Adipocyte (in vitro differentiated cells): Measurements from ENCODE around the gene OR6N1.

Source experiments
- DNase-seq: peaks from one replicate; pipeline ENCODE4 v3.0.0-alpha.2; 2015; ENCODE audit warnings: low read depth
- H3K27me3 ChIP-seq: replicated peaks from 2 replicates; pipeline ENCODE4 v1.7.0; 2013; ENCODE audit warnings: mild to moderate bottlenecking, low read length, moderate library complexity; ENCODE audit not compliant: control insufficient read depth, insufficient read depth
- H3K36me3 ChIP-seq: 2 replicates; pipeline ENCODE4 v1.7.0; 2013; ENCODE audit warnings: low read length, mild to moderate bottlenecking, moderate library complexity; ENCODE audit not compliant: control insufficient read depth, insufficient read depth, severe bottlenecking
- H3K4me1 ChIP-seq: 2 replicates; pipeline ENCODE4 v1.7.0; 2013; ENCODE audit warnings: mild to moderate bottlenecking, low read length, moderate library complexity; ENCODE audit not compliant: control insufficient read depth, insufficient read depth
- H3K4me3 ChIP-seq: 2 replicates; pipeline ENCODE4 v1.7.0; 2013; ENCODE audit warnings: mild to moderate bottlenecking, low read length, moderate library complexity
- H3K9ac ChIP-seq: 2 replicates; pipeline ENCODE4 v1.7.0; 2013; ENCODE audit warnings: mild to moderate bottlenecking, low read length, moderate library complexity
- H3K9me3 ChIP-seq: 2 replicates; pipeline ENCODE4 v1.7.0; 2013; ENCODE audit warnings: mild to moderate bottlenecking, low read length, moderate library complexity; ENCODE audit not compliant: control insufficient read depth

The OR6N1 gene, protein sequence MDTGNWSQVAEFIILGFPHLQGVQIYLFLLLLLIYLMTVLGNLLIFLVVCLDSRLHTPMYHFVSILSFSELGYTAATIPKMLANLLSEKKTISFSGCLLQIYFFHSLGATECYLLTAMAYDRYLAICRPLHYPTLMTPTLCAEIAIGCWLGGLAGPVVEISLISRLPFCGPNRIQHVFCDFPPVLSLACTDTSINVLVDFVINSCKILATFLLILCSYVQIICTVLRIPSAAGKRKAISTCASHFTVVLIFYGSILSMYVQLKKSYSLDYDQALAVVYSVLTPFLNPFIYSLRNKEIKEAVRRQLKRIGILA

GRCh38 chr1:158771950-158772866, at the start of gene OR6N1:
TSS of gene OR6N1 (minus strand) at chr1:158772195. CDS start at chr1:158766682, 5,513 bp downstream.
- no peak for DNase-seq

DNA sequence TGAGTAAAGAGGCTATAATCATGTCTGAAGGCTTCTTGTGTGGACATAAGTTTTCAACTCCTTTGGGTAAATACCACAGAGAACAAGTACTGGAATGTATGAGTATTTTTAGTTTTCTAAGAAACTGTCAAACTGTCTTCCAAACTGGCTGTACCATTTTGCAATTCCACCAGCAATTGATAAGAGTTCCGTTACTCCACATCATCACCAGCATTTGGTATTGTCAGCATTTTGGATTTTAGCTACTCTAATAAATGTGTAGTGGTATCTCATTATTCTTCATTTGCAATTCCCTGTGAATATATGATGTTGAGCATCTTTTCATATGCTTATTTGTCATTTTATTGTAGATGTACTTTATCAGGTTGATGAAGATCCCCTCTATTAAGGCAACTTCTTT, 49.7 kb upstream of the OR6N1 start:
- Histone ChIP-seq H3K9ac (no peak overlapping the region), H3K4me3 (no peak overlapping the region), H3K9me3 (no peaks in the 10 kb centered on the region), H3K27me3 (no peaks in the 10 kb centered on the region), H3K4me1 (no peaks in the 10 kb centered on the region), H3K36me3 (no peaks in the 10 kb centered on the region)
- no peak for DNase-seq

More at GRCh38 chr1:158771950-158772866, at the start of gene OR6N1:
- no peak within 1 kb of the TSS for H3K9ac ChIP-seq
- no peaks in the 10 kb centered on the region for H3K4me1 ChIP-seq
- H3K9me3 ChIP-seq, result peaks cover 2% of the 10 kb centered on the region
- H3K27me3 ChIP-seq, result no peaks in the 10 kb centered on the region
- H3K4me3 ChIP-seq, result no peak within 1 kb of the TSS
- H3K36me3 ChIP-seq, result no peaks in the 10 kb centered on the region

GRCh38 chr1:158819461-158820443, 47.8 kb upstream of the OR6N1 start:
- Histone ChIP-seq H3K9ac (no peak overlapping the region), H3K27me3 (no peaks in the 10 kb centered on the region), H3K9me3 (no peaks in the 10 kb centered on the region), H3K36me3 (no peaks in the 10 kb centered on the region), H3K4me1 (no peaks in the 10 kb centered on the region), H3K4me3 (no peak overlapping the region)
- DNase-seq, result no peak

DNA sequence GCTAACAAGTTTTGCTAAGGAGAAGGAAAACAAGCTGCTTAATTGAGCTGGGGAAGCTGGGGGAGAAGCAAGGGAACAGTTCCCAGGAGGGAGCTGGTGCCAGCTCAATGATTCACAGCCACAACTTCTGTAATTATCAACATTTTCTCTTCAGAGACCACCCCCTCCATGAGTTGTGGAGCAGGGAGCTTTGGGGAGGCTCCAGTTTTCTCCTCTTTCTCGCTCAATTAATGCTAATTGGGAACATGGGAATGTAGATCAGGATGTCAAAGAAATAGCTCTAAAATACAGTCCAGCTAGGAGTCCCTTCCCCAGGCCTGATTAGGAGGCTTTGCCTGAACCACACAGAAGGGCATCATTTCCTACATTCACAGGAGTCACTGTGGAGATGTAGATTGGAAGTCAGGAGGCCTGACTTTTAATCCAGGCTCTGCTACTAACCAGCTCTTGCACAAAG, 47.0 kb upstream of the OR6N1 start:
- H3K9me3 ChIP-seq, result no peaks in the 10 kb centered on the region
- no peak overlapping the region for H3K4me3 ChIP-seq
- H3K36me3 ChIP-seq, result no peaks in the 10 kb centered on the region
- no peaks in the 10 kb centered on the region for H3K4me1 ChIP-seq
- DNase-seq, result no peak
- no peaks in the 10 kb centered on the region for H3K27me3 ChIP-seq
- no peak overlapping the region for H3K9ac ChIP-seq

DNA sequence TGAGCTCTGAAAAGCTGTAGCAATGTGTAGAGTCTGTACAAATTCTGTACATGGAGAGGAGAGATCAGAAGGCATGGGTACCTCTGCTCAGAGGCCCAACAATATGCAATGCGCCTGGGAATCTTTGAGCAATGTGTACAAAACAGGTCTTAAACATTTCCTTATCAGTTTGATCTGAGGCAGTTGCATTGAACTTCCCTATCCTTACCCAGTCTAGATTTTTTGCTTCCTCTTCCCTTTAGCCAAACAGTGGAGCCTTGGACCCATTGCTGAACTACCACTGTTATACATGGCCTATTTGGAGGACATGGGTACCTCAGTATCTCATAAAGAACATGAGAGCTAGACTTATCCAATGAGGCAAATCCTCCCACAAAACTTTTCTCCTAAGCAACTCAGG, 46.6 kb upstream of the OR6N1 start:
- H3K9ac ChIP-seq, result no peak overlapping the region
- no peaks in the 10 kb centered on the region for H3K4me1 ChIP-seq
- no peaks in the 10 kb centered on the region for H3K27me3 ChIP-seq
- no peak for DNase-seq
- no peaks in the 10 kb centered on the region for H3K9me3 ChIP-seq
- H3K4me3 ChIP-seq, result no peak overlapping the region
- no peaks in the 10 kb centered on the region for H3K36me3 ChIP-seq

DNA sequence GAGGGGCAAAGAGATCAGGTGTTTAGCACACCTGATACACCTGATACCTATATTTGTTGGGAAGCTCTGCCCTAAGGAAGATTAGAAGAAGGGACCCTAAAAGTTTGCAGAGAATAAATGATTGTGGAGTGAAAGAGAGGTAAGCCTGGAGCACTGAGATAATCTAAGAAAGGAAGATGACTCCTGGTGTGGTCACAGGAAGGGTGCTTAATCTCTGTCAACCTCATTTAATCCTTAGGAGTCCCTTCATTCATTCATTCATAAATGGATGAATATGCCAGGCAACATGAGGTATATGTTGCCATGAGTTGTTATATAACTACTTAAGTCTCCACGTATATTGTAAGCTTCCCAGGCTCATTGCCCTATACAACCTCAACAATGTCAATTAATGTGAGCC, 43.0 kb upstream of the OR6N1 start:
- no peaks in the 10 kb centered on the region for H3K27me3 ChIP-seq
- no peaks in the 10 kb centered on the region for H3K36me3 ChIP-seq
- no peak for DNase-seq

DNA sequence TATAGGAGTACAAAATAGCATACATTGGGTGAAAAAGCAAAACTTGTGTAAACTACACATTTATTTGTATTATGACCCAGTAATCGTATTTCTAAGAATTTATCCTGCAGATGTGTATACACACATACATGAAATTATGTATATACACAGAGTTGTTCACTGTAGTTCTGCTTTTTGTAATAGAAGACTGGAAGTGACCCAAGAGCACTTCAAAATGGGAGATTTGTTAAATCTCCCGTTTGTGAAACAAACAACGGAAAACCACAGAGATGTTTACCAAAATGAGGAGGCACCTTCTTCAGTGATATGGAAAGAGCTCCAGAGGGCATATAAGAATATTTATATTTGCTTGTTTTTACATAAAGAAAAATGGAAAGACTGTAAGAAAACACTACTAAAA, 41.2 kb upstream of the OR6N1 start:
- Histone ChIP-seq H3K27me3 (no peaks in the 10 kb centered on the region), H3K4me3 (no peak overlapping the region), H3K9me3 (no peaks in the 10 kb centered on the region), H3K9ac (no peak overlapping the region), H3K36me3 (no peaks in the 10 kb centered on the region), H3K4me1 (no peaks in the 10 kb centered on the region)
- DNase-seq, result no peak

More for the DNA sequence above, 43.0 kb upstream of the OR6N1 start:
- H3K9ac ChIP-seq, result no peak overlapping the region
- H3K4me3 ChIP-seq, result no peak overlapping the region
- no peaks in the 10 kb centered on the region for H3K9me3 ChIP-seq
- no peaks in the 10 kb centered on the region for H3K4me1 ChIP-seq

DNA sequence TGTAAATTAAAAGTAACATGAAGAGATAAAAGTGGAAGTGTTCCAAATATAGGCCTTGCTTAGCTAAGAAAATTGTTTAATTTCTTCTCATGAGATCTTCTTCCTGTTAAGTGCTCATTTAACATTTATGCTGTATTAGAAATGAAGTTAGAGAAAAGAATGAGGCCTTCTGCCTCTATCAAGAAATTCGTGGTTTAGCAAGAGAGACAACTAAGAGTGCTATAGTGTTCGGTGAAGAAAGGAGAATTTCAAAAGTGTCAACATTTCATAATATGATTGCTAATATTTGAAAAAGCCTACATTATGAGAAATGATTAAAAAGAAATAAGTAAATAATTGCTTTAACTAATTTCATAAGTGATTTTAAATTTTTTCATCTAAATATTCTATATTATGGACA, 40.3 kb upstream of the OR6N1 start:
- Histone ChIP-seq H3K9ac (no peak overlapping the region), H3K4me3 (no peak overlapping the region), H3K4me1 (no peaks in the 10 kb centered on the region), H3K36me3 (no peaks in the 10 kb centered on the region), H3K27me3 (no peaks in the 10 kb centered on the region), H3K9me3 (no peaks in the 10 kb centered on the region)
- no peak for DNase-seq

- peaks cover 4% of the 10 kb centered on the region for H3K27me3 ChIP-seq
- no peaks in the 10 kb centered on the region for H3K9me3 ChIP-seq
- H3K4me1 ChIP-seq, result peaks cover 3% of the 10 kb centered on the region
- H3K4me3 ChIP-seq, result no peak overlapping the region
- DNase-seq, result no peak
- H3K36me3 ChIP-seq, result no peaks in the 10 kb centered on the region
- no peak overlapping the region for H3K9ac ChIP-seq
These were observed 38.3 kb upstream of the OR6N1 start for GRCh38 chr1:158810311-158810710.

DNA sequence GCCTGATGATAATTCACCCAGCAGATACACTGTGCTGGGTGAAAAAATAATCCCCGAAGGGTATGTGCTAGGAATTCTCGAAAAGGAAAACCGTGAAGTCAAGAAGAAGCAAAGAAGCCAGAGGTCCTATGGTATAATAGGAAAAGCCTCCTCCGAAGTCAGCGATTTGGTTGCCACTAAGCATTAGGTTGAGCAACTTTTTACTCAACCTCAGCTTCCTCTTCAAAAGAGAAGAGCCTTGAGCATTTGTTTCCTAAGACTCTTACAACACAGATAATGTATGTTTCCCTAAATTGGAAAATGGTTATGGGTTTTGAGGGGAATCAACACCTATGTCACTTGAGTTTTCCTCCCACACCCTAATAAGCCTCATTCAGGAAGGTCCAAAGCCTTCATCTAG, 37.9 kb upstream of the OR6N1 start:
- peaks cover 3% of the 10 kb centered on the region for H3K4me1 ChIP-seq
- no peak for DNase-seq

More for the DNA sequence above, 37.9 kb upstream of the OR6N1 start:
- no peaks in the 10 kb centered on the region for H3K36me3 ChIP-seq
- H3K27me3 ChIP-seq, result peaks cover 4% of the 10 kb centered on the region
- no peak overlapping the region for H3K4me3 ChIP-seq
- no peak overlapping the region for H3K9ac ChIP-seq
- no peaks in the 10 kb centered on the region for H3K9me3 ChIP-seq
